GM12891 (cell line): ENCODE data around the gene HIF3A.

Experiments used
- DNase-seq: peaks from one replicate; pipeline ENCODE4 v3.0.0; 2011; ENCODE audit warnings: low spot score; ENCODE audit not compliant: insufficient read length
- FAIRE-seq: peaks from 2 replicates; lab custom pipeline; 2011; peaks lifted over from hg19 to GRCh38; lab: Jason Lieb, UNC
- PAX5 ChIP-seq: IDR thresholded peaks from 2 replicates; pipeline ENCODE4 v1.6.1; 2011; ENCODE audit warnings: low read length, moderate library complexity, mild to moderate bottlenecking; ENCODE audit not compliant: insufficient read depth, severe bottlenecking
- POLR2A ChIP-seq: IDR thresholded peaks from 2 replicates; pipeline ENCODE4 v1.6.1; 2011; ENCODE audit warnings: low read depth, low read length, control low read depth
- POLR2AphosphoS5 ChIP-seq: IDR thresholded peaks from 2 replicates; pipeline ENCODE4 v1.6.1; 2011; ENCODE audit warnings: low read depth, low read length, control low read depth
- POU2F2 ChIP-seq: IDR thresholded peaks from 2 replicates; pipeline ENCODE4 v1.6.1; 2011; ENCODE audit warnings: low read depth, mild to moderate bottlenecking, control low read depth, low read length, moderate library complexity
- SPI1 ChIP-seq: IDR thresholded peaks from 2 replicates; pipeline ENCODE4 v1.6.1; 2011; ENCODE audit warnings: low read depth, low read length, control low read depth
- TAF1 ChIP-seq: IDR thresholded peaks from 2 replicates; pipeline ENCODE4 v1.6.1; 2011; ENCODE audit warnings: low read depth, low read length, control low read depth

The HIF3A gene

DNA sequence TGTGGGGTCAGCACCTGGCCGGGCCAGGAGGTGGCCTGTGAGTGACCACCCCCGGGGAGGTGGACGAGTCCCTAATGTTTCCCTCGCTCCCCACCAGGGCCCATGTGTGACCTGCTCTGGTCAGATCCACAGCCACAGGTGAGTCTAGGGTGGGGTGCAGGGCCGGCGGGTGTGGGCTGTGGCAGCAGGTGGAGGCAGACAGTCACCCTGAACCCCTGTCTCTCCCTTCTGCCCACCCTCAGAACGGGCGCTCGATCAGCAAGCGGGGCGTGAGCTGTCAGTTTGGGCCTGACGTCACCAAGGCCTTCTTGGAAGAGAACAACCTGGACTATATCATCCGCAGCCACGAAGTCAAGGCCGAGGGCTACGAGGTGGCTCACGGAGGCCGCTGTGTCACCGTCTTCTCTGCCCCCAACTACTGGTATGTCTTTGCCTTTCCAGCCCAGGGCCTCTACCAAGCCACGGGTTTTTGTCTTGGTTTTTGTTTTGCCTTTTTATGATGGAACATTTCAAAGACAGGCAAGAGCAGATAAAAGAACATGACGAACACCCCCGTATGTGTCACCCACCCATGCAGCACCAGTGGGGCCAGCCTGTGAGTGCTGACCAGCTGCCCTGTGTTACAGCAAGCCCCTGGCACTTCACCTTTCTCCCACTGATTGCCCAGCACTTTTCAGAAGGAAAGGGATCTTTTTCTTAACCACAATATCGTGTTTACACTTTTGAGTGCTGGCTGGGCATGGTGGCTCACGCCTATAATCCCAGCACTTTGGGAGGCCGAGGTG is 91.7 kb downstream of the HIF3A start:
- FAIRE-seq: no peak
- no peak for DNase-seq
- no peak for TF ChIP-seq PAX5
- TF ChIP-seq TAF1: no peak
- no peak for TF ChIP-seq SPI1
- TF ChIP-seq POLR2A: no peak
- TF ChIP-seq POLR2AphosphoS5: no peak
- no peak for TF ChIP-seq POU2F2

DNA sequence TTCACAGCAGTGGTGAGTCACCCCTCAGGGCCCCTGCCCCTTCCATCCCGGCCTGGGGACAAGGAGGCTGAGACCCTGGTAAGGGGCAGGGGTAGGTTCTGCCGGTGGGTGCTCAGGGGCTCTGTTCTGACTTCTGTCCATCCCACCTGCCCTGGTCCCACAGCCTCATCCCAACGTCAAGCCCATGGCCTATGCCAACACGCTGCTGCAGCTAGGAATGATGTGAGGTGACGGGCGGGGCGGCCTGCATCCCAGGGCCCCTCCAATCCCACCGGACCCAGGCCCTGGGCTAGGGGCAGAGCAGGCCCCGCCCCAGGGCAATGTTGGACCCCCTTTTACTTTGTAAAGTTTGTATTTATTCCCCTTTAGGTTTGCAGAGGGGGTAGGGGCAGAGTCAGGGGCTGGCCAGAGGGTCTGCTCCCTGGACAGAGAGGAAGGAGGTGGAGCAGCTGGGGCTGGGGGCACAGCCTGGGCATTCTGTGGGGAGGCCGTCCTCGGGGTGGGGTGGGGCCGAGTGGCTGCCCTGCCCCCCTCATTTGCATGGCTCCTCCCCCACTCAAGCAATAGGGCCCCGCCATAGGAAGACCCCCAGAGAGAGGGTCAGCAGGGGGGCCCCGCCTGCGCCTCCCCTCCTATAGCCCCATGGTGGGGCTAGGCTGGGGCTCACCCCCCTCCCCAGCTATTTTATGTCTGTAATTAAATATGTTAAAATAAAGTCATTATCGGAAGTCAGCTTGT is 93.4 kb downstream of the HIF3A start:
- FAIRE-seq: no peak
- TF ChIP-seq POU2F2 (no peak), TAF1 (no peak), PAX5 (no peak), POLR2AphosphoS5 (no peak), POLR2A (no peak), SPI1 (no peak)

GRCh38 chr19:46390866-46391265 is 94.0 kb downstream of the HIF3A start:
- FAIRE-seq (no peak), DNase-seq (no peak)
- TF ChIP-seq POLR2A (no peak), SPI1 (no peak), POU2F2 (no peak), POLR2AphosphoS5 (no peak), TAF1 (no peak), PAX5 (no peak)

More for the DNA sequence above, 93.4 kb downstream of the HIF3A start:
- no peak for DNase-seq

DNA sequence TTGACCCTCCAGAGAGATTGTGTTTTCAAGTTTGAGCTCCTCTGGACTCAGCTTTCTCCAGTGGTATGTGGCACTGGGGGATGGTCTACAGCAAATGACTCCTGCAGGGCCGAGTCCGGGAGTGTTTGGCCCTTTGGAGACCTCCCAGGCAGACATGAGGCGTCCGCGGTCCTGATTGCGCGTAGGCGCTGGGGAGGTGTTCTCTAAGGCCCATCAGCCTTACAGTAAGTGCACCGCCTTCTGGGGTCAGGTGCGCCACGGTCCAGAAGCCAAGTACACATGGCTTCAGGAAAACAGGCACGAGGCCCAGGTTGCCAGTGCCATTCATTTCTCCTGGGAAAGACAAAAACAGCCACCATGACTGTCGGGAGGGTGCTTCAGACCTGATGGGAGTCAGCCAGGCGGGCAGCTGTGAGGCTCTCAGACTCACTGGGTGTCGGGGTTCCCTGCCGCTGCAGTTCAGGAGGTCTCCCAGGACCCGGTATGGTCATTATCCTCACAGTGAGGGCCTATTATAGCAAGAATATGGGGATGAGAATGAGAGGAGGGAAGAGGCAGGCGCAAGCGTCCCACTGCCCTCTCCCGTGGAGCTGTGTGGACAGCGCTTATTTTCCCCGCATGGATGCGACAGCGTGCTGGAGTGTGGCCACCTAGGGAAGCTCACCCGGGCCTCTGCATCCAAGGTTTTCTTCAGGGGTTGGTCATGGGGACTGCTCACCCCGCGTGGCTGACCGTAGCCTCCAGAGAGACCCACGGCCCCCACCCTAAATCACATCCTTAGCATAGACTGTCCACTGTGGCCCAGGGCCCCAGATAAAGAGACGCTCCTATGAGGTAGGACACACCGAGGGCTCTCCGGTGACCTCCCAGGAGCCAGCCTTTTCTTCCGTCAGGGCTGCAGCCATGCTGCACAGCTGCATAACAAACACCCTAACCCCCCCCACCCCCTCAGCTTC is 94.7 kb downstream of the HIF3A start:
- FAIRE-seq (no peak), DNase-seq (no peak)
- no peak for TF ChIP-seq POLR2A

DNA sequence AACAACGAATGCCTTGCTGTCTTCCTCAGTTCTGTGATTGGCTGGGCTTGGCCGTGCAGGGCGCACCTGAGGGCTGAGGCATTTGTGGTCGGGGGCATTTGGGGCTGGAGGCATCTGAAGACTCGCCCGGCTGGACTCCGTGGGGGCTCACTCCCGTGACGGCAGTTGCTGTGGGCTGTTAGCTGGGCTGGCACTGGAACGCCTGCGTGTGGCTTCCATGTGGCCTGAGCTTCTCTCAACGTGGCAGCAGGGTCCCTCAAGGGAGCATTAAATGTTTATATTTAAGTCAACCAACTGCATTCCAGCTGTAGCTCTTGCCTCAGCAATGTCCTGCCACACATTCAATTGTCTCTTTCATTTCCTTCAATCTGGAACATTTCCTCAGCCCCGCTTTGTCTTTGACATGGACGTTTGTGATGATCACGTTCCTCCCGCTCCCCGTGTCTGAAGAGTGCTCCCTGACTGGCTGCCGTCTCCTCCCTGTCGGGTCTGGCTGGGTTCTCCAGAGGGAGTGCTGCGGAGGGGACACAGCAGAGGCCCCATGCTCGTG is 95.5 kb downstream of the HIF3A start:
- FAIRE-seq: no peak
- TF ChIP-seq POLR2AphosphoS5 (no peak), TAF1 (no peak), SPI1 (no peak), PAX5 (no peak), POLR2A (no peak), POU2F2 (no peak)
- DNase-seq: no peak

GRCh38 chr19:46392837-46393236 is 96.0 kb downstream of the HIF3A start:
- FAIRE-seq (no peak), DNase-seq (no peak)
- TF ChIP-seq TAF1 (no peak), POU2F2 (no peak), SPI1 (no peak), PAX5 (no peak), POLR2AphosphoS5 (no peak), POLR2A (no peak)
